HFFc6 (cell line): ENCODE measurements around the gene L3MBTL3. TPM values are rescaled to one million over a fixed set of nuclear protein-coding genes. Genes with fewer than 3 reads are reported as not detected.
"Not testable (repeated sequence)": the region's sequence is repeated elsewhere in the genome, so short reads cannot be mapped to it uniquely, and the experiment has no call there.

ENCODE experiments used
- DNase-seq: peaks from one replicate; pipeline ENCODE4 v3.0.0-alpha.2; 2018
- H3K27ac Mint-ChIP-seq: 2 replicates; pipeline ENCODE4 v1.8.0; 2020; ENCODE audit warnings: mild to moderate bottlenecking, mixed read lengths
- H3K27me3 Mint-ChIP-seq: 2 replicates; pipeline ENCODE4 v1.8.0; 2021; ENCODE audit warnings: mild to moderate bottlenecking, moderate library complexity, mixed read lengths; ENCODE audit not compliant: insufficient read depth
- H3K36me3 Mint-ChIP-seq: 2 replicates; pipeline ENCODE4 v1.8.0; 2021; ENCODE audit warnings: low read depth, mixed read lengths
- H3K4me1 Mint-ChIP-seq: 2 replicates; pipeline ENCODE4 v1.8.0; 2020; ENCODE audit warnings: low read depth, mixed read lengths
- H3K4me3 Mint-ChIP-seq: 2 replicates; pipeline ENCODE4 v1.8.0; 2020; ENCODE audit warnings: mild to moderate bottlenecking, moderate library complexity, mixed read lengths
- H3K9me3 Mint-ChIP-seq: 2 replicates; pipeline ENCODE4 v1.8.0; 2020; ENCODE audit warnings: mild to moderate bottlenecking, mixed read lengths
- total RNA-seq, 6 experiments: library from RNA; stranded (reverse); fragmentation: NEBNext Ultra II Directional; extraction: Animal tissue kit (Norgen Biotek cat#: 25700); gene quantifications; 2 replicates in 1 of 6; 3 replicates in 5 of 6; pipeline ENCODE4 v1.2.3, GENCODE V29; 2021
- TF ChIP-seq, protein P1 (sequence below): fragments of 200-600 bp; sonication (generic); IDR thresholded peaks from 2 replicates; pipeline ENCODE4 v1.5.0; 2021; ENCODE audit warnings: antibody characterized with exemption, mild to moderate bottlenecking

L3MBTL3 gene
- total RNA-seq, 6 experiments from 2014 or later: 7.4 to 8.8 (median 8.2) TPM

DNA sequence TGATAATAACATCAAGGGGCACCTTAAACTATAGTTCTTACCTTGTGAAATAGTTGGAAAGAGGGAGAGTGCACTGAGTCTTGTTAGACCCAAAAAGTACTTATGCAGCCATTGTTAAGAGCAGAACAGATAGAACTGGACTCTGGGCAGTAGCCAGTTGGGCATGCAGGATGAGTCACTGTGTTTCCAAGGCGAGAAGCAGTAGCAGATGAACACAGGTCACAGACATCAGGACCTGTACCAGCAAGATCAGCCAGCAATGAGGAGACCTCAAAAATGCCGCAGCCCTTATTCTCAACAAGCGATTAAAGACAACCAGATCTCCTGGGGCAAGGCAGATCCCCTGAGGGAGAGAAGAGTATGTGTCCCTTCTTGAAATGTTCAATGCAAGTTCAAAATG lies 125.3 kb downstream of the L3MBTL3 start:
- DNase-seq: peak; percentile 23
- TF ChIP-seq, protein P1, sequence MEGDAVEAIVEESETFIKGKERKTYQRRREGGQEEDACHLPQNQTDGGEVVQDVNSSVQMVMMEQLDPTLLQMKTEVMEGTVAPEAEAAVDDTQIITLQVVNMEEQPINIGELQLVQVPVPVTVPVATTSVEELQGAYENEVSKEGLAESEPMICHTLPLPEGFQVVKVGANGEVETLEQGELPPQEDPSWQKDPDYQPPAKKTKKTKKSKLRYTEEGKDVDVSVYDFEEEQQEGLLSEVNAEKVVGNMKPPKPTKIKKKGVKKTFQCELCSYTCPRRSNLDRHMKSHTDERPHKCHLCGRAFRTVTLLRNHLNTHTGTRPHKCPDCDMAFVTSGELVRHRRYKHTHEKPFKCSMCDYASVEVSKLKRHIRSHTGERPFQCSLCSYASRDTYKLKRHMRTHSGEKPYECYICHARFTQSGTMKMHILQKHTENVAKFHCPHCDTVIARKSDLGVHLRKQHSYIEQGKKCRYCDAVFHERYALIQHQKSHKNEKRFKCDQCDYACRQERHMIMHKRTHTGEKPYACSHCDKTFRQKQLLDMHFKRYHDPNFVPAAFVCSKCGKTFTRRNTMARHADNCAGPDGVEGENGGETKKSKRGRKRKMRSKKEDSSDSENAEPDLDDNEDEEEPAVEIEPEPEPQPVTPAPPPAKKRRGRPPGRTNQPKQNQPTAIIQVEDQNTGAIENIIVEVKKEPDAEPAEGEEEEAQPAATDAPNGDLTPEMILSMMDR: no peak
- H3K36me3 Mint-ChIP-seq: no peaks in the 10 kb centered on the region; the same call in 1 of the 2 replicates
- no peaks in the 10 kb centered on the region for H3K27me3 Mint-ChIP-seq
- no peaks in the 10 kb centered on the region for H3K9me3 Mint-ChIP-seq
- H3K27ac Mint-ChIP-seq: no peak overlapping the region
- no peak overlapping the region for H3K4me3 Mint-ChIP-seq
- peaks cover 9% of the 10 kb centered on the region for H3K4me1 Mint-ChIP-seq

DNA sequence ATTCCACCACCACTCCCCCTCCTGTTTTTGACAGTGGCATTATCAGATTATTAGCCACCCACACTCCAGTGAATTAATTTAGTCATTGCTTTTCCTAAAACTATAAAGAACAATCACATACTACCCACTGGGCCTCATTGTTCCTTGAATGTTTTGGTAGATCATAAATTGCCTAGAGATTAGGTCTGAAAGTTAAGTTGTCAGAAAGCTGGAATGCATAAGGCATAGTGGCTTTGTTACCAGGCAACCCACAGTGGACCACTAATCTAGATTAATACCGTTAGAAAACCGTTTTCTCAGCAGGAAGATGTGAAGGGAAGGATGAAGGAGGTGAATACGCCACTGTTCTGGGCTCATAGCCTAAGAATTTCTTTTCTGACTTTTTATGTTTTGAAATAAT lies 128.7 kb downstream of the L3MBTL3 start:
- H3K27ac Mint-ChIP-seq: no peak overlapping the region
- no peaks in the 10 kb centered on the region for H3K9me3 Mint-ChIP-seq
- no peak for DNase-seq
- no peak overlapping the region for H3K4me3 Mint-ChIP-seq
- no peaks in the 10 kb centered on the region for H3K27me3 Mint-ChIP-seq
- peaks cover 9% of the 10 kb centered on the region for H3K4me1 Mint-ChIP-seq
- TF ChIP-seq, protein P1: no peak
- H3K36me3 Mint-ChIP-seq: peaks cover 4% of the 10 kb centered on the region

DNA sequence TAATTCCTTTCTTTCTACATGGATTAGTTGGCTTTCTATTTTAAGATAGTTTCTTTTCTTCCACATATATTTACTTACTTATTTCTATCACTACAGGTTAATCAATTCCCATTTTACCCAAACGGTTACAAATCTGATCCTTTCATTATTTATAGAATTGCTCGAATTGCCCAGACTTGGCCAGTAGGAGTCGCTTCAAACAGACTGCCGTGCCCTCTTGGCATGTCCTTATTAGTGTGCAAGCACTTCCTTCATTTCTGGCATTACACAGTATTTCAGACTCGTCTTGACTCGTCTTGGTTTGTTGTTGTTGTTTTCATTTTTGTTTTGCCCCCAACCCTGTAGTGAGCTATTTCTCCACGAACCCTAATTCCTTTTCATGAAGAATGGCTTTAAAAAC lies 129.8 kb downstream of the L3MBTL3 start:
- Mint-ChIP-seq H3K4me1 (peaks cover 9% of the 10 kb centered on the region), H3K27ac (no peak overlapping the region), H3K9me3 (no peaks in the 10 kb centered on the region), H3K4me3 (no peak overlapping the region), H3K36me3 (peaks cover 4% of the 10 kb centered on the region), H3K27me3 (no peaks in the 10 kb centered on the region)
- no peak for DNase-seq
- TF ChIP-seq, protein P1: peak; percentile 37

DNA sequence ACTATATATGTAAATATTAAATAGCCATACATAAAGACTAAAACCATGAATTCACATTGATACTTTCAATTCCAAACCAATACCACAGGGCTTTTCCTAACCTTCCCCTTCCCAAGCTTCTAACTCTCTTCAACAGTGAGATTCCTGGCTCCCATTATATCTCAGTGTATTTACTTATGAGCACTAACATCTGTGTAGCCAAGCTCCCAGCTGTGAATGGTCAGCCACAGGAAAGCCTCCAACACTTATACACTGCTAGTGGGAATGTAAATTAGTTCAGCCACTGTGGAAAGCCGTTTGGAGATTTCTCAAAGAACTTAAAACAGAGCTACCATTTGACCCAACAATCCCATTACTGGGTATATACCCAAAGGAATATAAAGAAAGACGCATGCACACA lies 130.6 kb downstream of the L3MBTL3 start:
- not testable (repeated sequence) for H3K27ac Mint-ChIP-seq, H3K9me3 Mint-ChIP-seq, H3K4me1 Mint-ChIP-seq, DNase-seq, H3K36me3 Mint-ChIP-seq, H3K27me3 Mint-ChIP-seq, H3K4me3 Mint-ChIP-seq

DNA sequence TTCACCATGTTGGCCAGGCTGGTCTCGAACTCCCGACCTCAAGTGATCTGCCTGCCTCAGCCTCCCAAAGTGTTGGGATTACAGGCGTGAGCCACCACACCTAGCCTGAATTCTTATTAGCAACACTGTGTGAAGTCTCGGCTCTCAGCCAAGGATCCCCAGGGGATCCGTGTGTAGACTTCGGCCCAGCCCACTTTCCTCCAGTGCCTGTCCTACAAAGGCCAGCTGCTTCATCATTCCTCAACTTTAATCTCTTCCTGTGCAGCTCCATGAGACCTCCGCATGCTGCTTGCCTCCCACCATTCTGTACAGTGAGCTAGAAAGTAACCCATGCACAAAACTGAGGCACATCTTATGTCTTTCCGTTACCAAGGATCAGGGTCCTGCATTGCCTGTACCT lies 132.5 kb downstream of the L3MBTL3 start:
- peaks cover 4% of the 10 kb centered on the region for H3K36me3 Mint-ChIP-seq
- H3K9me3 Mint-ChIP-seq: no peaks in the 10 kb centered on the region
- no peaks in the 10 kb centered on the region for H3K4me1 Mint-ChIP-seq

DNA sequence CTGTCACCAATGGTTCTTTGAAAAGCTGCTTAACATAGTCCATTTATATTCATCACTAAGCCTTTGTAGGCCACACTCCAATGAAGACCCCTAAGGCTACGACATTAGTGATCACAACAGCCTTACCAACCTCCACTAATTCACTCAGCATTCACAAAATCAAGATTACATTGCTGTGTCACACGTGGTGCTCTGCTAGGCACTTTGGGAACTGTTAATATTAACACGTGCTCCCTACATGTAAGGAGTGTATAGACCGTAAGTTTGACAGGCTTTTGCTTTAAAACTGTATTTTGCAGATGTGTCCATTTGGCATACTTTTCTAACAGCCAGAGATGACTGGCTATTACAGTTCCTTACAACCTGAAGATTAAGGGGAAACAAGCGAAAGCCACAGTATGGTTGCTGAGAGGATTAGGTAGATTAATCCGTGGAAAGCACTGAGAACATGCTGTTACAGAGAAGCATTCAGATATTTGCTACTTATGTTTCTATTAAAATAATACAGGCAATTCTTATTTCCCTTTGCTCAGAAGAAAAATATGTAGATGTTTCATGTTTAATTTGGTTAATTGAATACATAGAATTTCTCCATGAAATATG lies 134.6 kb downstream of the L3MBTL3 start:
- Mint-ChIP-seq H3K27me3 (no peaks in the 10 kb centered on the region), H3K4me1 (no peaks in the 10 kb centered on the region), H3K9me3 (no peaks in the 10 kb centered on the region), H3K4me3 (no peak overlapping the region), H3K27ac (no peak overlapping the region), H3K36me3 (peaks cover 4% of the 10 kb centered on the region)
- TF ChIP-seq, protein P1: no peak
- DNase-seq: no peak

More for the DNA sequence above, 132.5 kb downstream of the L3MBTL3 start:
- Mint-ChIP-seq H3K27me3 (no peaks in the 10 kb centered on the region), H3K27ac (no peak overlapping the region), H3K4me3 (no peak overlapping the region)
- TF ChIP-seq, protein P1: no peak
- no peak for DNase-seq
